Measurements from ENCODE around the gene TRIM46. TPM values are rescaled to one million over a fixed set of nuclear protein-coding genes. Genes with fewer than 3 reads are reported as not detected.

The TRIM46 gene
- total and polyA plus RNA-seq, 9 of the 15 experiments (the other 6 are each of a cell fraction or from before 2014, with no cell fraction given), result 0.05 to 0.60 (median 0.16) TPM; not detected in 3

DNA sequence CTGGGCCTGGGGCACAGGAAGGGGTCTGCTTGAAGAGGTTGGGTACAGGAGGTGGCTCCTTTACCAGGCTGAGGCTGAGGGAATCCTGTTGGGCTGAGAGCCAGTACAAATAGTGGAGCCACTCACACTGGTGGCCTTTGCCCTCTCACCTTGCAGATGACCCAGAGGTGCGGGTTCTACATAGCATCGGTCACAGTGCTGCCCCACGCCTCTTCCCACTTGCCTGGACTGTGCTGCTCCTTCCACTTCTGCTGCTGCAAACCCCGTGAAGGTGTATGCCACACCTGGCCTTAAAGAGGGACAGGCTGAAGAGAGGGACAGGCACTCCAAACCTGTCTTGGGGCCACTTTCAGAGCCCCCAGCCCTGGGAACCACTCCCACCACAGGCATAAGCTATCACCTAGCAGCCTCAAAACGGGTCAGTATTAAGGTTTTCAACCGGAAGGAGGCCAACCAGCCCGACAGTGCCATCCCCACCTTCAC, 39.8 kb upstream of the TRIM46 start:
- ATAC-seq (no peak), DNase-seq (ENCODE audit: extremely low read depth in 1 of 4, low spot score in 3 of 4) (peak in 1 of 4 experiments; percentile 4), FAIRE-seq (no peak)
- no peak for TF ChIP-seq SMARCA4 (IDR thresholded peaks at IDR 0.05)
- TF ChIP-seq, protein P1, sequence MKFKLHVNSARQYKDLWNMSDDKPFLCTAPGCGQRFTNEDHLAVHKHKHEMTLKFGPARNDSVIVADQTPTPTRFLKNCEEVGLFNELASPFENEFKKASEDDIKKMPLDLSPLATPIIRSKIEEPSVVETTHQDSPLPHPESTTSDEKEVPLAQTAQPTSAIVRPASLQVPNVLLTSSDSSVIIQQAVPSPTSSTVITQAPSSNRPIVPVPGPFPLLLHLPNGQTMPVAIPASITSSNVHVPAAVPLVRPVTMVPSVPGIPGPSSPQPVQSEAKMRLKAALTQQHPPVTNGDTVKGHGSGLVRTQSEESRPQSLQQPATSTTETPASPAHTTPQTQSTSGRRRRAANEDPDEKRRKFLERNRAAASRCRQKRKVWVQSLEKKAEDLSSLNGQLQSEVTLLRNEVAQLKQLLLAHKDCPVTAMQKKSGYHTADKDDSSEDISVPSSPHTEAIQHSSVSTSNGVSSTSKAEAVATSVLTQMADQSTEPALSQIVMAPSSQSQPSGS (CRISPR knock-in tag; IDR thresholded peaks at IDR 0.05), result no peak
- peak; percentile 40 for TF ChIP-seq NR2C1 (IDR thresholded peaks at IDR 0.05)
- TF ChIP-seq NR2C1 (tag; IDR thresholded peaks at IDR 0.05), result peak; percentile 13; the same call in 1 of the 2 replicates
- TF ChIP-seq, protein P2, sequence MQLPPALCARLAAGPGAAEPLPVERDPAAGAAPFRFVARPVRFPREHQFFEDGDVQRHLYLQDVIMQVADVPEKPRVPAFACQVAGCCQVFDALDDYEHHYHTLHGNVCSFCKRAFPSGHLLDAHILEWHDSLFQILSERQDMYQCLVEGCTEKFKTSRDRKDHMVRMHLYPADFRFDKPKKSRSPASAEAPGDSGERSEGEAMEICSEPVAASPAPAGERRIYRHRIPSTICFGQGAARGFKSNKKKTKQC (CRISPR knock-in tag; IDR thresholded peaks at IDR 0.05), result no peak
- Histone ChIP-seq H3K9ac (ENCODE audit: insufficient read depth in 1 of 2, low read depth in 2 of 2, low read length in 2 of 2) (peak overlapping the region in 1 of 2 experiments; percentile 65; a peak in 2 of 4 replicates), H3K4me2 (ENCODE audit: insufficient read depth, low read length) (peak overlapping the region; percentile 84; the same call in 1 of the 2 replicates), H3K27me3 (ENCODE audit: control insufficient read depth in 2 of 2, insufficient read depth in 2 of 2, low read length in 2 of 2) (no peaks in the 10 kb centered on the region), H3K9me1 (ENCODE audit: control insufficient read depth, insufficient read depth, low read length) (no peaks in the 10 kb centered on the region), H2AFZ (ENCODE audit: low read depth, low read length) (no peak overlapping the region), H3K36me3 (ENCODE audit: control insufficient read depth, insufficient read depth, low read length) (peaks cover 42% of the 10 kb centered on the region), H3K4me3 (no peak overlapping the region), H4K20me1 (replicated peaks; ENCODE audit: control insufficient read depth, insufficient read depth, low read length) (no peaks in the 10 kb centered on the region), H3K79me2 (ENCODE audit: control insufficient read depth, insufficient read depth, low read length) (peaks cover 39% of the 10 kb centered on the region), H3K27ac (ENCODE audit: extremely low read depth, low read depth, low read length) (no peak overlapping the region), H3K4me1 (replicated peaks in 1 of 2; ENCODE audit: control insufficient read depth in 2 of 2, insufficient read depth in 2 of 2, low read length in 2 of 2) (peaks cover 59 to 69% of the 10 kb centered on the region in 2 experiments), H3K9me3 (replicated peaks; ENCODE audit: control insufficient read depth, insufficient read depth, low read depth, low read length) (no peaks in the 10 kb centered on the region)
- WGBS (ENCODE audit: insufficient coverage, low coverage, missing lambda C conversion rate), result 60% methylated on average over 7 of the region's 7 CpGs
- no TSS peak for BruUV-seq (replicated peaks)
- ChIA-PET POLR2A (interaction anchor here (1.0 to 2.2 kb wide), 4 partner anchors 9 to 163 kb away, joined by 3 to 7 read pairs (median 3); partner anchors contain the start of gene SHC1), CTCF (ENCODE audit: low intra/inter-chr PET ratio) (no interaction called here)
- intact Hi-C loops (cut with micrococcal nuclease), result no loop called here
- in situ Hi-C loops (cut with MboI), result no loop called here
